ENCODE measurements around the gene CCL1.

DNA sequence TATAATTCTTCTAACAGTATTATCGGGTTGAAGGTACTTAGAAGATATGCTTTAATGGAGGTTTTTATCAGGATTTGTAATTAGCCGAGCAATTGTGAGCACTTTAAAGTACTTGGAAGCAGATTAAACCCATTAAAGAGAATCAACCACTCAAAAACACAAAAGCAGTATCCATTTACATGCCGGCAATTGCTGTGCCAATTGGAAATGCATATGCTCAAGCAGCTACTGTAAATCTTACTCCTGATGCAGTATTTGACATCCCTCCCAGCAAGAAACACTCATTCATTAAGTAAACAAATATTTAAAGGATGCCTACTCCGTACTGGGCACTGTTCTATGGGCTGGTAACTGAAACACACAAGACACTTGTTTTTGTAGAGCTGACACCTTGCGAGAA lies 11.4 kb upstream of the CCL1 start:
- TF ChIP-seq, protein P1, sequence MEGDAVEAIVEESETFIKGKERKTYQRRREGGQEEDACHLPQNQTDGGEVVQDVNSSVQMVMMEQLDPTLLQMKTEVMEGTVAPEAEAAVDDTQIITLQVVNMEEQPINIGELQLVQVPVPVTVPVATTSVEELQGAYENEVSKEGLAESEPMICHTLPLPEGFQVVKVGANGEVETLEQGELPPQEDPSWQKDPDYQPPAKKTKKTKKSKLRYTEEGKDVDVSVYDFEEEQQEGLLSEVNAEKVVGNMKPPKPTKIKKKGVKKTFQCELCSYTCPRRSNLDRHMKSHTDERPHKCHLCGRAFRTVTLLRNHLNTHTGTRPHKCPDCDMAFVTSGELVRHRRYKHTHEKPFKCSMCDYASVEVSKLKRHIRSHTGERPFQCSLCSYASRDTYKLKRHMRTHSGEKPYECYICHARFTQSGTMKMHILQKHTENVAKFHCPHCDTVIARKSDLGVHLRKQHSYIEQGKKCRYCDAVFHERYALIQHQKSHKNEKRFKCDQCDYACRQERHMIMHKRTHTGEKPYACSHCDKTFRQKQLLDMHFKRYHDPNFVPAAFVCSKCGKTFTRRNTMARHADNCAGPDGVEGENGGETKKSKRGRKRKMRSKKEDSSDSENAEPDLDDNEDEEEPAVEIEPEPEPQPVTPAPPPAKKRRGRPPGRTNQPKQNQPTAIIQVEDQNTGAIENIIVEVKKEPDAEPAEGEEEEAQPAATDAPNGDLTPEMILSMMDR (IDR thresholded peaks at IDR 0.05): no peak
- no peak for TF ChIP-seq POLR2A (IDR thresholded peaks at IDR 0.05)
